PFSK-1 (cell line): ENCODE data around the gene NAV2.

Experiments
- FOXP2 ChIP-seq: optimal IDR thresholded peaks from 2 replicates; pipeline ENCODE3; 2011; ENCODE audit warnings: borderline replicate concordance, control low read depth, inconsistent platforms; ENCODE audit not compliant: insufficient read depth; ENCODE audit errors: extremely low read length, extremely low read depth
- POLR2AphosphoS5 ChIP-seq: IDR thresholded peaks from 2 replicates; pipeline ENCODE4 v1.6.1; 2012; ENCODE audit warnings: low read depth, mild to moderate bottlenecking, control low read depth, low read length, moderate library complexity
- SIN3A ChIP-seq: IDR thresholded peaks from 2 replicates; pipeline ENCODE4 v1.6.1; 2012; ENCODE audit warnings: mild to moderate bottlenecking, low read length, moderate library complexity, borderline replicate concordance; ENCODE audit not compliant: insufficient read depth
- TAF1 ChIP-seq: IDR thresholded peaks from 2 replicates; pipeline ENCODE4 v1.6.1; 2012; ENCODE audit warnings: low read length, control low read depth, borderline replicate concordance; ENCODE audit not compliant: insufficient read depth
- TF ChIP-seq, protein P1 (sequence below), 2 experiments: IDR thresholded peaks; 2 replicates each; pipeline versions ENCODE4 v1.6.1 to v1.8.0; 2011 to 2012; ENCODE audit warnings: low read depth in 2 of 2, low read length in 2 of 2, control low read depth in 1 of 2, inconsistent platforms in 1 of 2, mild to moderate bottlenecking in 1 of 2, moderate library complexity in 1 of 2; ENCODE audit not compliant: insufficient read depth in 1 of 2

NAV2 gene

DNA sequence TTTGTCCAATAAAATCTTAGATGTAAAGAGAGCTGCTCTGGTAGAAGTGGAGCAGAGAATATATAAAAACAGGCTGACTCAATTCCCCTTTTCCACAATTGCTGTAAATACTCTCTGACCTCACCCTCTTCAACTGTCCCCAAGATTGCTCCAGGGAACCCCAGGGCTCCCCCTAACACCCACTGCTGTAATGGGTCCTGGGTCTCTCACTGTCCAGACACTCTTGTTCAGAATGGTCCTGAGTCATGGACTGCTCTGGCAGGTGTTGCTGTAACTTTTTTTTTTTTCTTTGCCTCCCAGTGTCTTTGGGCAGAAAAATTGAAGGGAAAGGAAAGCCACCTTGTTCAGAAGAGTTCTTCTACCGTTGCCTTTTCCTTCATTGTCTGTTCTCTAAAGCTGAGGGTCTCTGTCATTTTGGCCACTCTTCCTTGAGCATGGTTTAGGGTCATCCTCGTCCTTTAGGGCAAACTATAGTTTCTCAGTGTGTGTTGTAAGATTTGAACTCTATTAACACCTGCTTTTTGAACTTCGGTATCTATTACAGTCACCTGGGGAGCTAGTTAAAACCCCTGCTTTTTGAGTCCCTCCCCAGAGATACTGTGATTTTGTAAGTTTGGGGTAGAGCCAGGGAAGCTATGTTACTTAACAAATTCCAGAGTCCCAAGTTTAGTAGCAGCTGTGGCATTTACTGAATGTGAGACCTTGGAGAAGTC, 209.5 kb downstream of the NAV2 start:
- TF ChIP-seq, protein P1, sequence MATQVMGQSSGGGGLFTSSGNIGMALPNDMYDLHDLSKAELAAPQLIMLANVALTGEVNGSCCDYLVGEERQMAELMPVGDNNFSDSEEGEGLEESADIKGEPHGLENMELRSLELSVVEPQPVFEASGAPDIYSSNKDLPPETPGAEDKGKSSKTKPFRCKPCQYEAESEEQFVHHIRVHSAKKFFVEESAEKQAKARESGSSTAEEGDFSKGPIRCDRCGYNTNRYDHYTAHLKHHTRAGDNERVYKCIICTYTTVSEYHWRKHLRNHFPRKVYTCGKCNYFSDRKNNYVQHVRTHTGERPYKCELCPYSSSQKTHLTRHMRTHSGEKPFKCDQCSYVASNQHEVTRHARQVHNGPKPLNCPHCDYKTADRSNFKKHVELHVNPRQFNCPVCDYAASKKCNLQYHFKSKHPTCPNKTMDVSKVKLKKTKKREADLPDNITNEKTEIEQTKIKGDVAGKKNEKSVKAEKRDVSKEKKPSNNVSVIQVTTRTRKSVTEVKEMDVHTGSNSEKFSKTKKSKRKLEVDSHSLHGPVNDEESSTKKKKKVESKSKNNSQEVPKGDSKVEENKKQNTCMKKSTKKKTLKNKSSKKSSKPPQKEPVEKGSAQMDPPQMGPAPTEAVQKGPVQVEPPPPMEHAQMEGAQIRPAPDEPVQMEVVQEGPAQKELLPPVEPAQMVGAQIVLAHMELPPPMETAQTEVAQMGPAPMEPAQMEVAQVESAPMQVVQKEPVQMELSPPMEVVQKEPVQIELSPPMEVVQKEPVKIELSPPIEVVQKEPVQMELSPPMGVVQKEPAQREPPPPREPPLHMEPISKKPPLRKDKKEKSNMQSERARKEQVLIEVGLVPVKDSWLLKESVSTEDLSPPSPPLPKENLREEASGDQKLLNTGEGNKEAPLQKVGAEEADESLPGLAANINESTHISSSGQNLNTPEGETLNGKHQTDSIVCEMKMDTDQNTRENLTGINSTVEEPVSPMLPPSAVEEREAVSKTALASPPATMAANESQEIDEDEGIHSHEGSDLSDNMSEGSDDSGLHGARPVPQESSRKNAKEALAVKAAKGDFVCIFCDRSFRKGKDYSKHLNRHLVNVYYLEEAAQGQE (IDR thresholded peaks at IDR 0.05; ENCODE audit: insufficient read depth in 1 of 2, low read depth in 2 of 2, low read length in 2 of 2), result no peak
- TF ChIP-seq SIN3A, result no peak
- no peak for TF ChIP-seq POLR2AphosphoS5
- no peak for TF ChIP-seq FOXP2
- no peak for TF ChIP-seq TAF1

DNA sequence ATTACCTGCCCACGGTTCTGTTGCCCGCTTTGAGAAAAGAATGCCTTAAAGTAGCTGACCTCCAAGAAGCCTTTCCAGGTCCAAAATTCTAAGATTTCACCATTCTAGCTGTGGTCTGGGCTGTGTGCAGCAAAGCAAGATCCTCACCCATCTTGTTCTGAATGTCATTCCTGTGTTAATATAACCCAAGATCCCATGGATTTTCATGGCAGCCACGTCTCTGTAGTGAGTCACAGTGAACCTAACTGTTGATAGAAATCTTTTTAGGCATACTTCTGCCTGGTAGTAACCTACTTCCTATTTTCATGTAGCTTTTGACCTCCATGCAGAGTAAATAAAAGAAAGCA, 210.0 kb downstream of the NAV2 start:
- TF ChIP-seq SIN3A (no peak), POLR2AphosphoS5 (no peak), TAF1 (no peak), FOXP2 (no peak)
- TF ChIP-seq, protein P1 (IDR thresholded peaks at IDR 0.05; ENCODE audit: insufficient read depth in 1 of 2, low read depth in 2 of 2, low read length in 2 of 2), result no peak

DNA sequence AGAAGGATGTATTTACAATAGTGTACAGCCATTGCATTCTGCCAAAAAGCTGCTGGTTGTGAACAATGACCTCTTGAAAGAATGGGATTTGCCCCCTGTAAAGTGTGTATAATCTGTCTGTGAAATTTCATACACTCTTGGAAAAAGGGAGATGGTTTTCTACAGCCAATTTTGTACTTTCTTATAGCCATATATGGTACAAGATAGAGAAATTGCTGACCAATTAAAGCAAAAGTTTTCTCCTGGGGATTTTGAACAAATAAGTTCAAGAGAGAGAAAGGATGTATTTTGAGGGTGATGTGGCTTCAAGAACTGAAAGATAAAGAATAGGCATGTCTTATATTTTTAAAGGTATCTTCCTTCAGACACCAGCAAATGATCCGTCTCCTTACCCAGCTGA, 211.0 kb downstream of the NAV2 start:
- TF ChIP-seq, protein P1 (IDR thresholded peaks at IDR 0.05; ENCODE audit: insufficient read depth in 1 of 2, low read depth in 2 of 2, low read length in 2 of 2), result no peak
- TF ChIP-seq TAF1 (no peak), FOXP2 (no peak), POLR2AphosphoS5 (no peak), SIN3A (no peak)

DNA sequence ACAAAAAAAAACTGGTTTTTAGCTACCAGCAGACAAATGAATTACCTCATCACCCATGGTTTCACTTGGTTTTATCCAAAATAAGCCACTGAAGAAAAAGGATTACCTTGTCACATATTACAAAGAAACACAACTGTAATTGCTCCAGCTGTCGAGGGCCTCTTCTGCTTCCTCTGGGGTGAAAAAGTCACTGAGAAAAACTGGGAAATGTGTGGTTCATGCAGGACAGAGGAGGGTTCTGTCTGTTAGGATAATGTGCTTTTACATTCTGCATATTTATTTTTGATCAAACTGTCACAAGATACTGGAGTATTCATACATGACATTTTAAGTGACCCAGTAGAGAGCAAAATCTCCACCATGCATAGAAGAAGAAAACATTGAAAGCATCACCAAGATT, 211.7 kb downstream of the NAV2 start:
- TF ChIP-seq, protein P1 (IDR thresholded peaks at IDR 0.05; ENCODE audit: insufficient read depth in 1 of 2, low read depth in 2 of 2, low read length in 2 of 2), result no peak
- TF ChIP-seq FOXP2 (no peak), TAF1 (no peak), POLR2AphosphoS5 (no peak), SIN3A (no peak)

DNA sequence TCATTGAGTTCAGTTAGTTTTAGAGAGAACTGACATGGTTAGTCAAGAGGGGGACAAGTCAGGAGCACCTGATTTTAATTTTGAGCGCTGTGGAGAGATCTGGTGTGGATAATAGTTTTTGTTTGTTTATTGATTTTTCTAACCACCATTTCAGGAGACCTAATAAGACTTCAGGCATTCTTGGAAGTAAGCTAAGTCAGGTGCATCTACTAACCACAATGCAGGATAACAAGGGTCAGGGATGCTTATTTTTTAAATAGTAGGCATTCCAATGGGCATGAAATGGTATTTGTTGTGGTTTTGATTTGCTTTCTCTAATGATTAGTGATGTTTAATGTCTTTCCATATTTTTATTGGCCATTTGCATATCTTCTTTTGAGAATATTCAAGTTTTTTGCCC, 212.1 kb downstream of the NAV2 start:
- no peak for TF ChIP-seq TAF1
- no peak for TF ChIP-seq FOXP2
- TF ChIP-seq POLR2AphosphoS5, result no peak
- TF ChIP-seq, protein P1 (IDR thresholded peaks at IDR 0.05; ENCODE audit: insufficient read depth in 1 of 2, low read depth in 2 of 2, low read length in 2 of 2), result no peak
- TF ChIP-seq SIN3A, result no peak
